Omental fat pad (tissue), 4 donors: ENCODE measurements around the gene TMEM176A. TPM values are rescaled to one million over a fixed set of nuclear protein-coding genes. Genes with fewer than 3 reads are reported as not detected.

ENCODE experiments used
- ATAC-seq: fragments of 150-250 bp; one replicate; pipeline ENCODE4 v1.9.1; 2016; ENCODE audit warnings: mild to moderate bottlenecking, moderate library complexity; ENCODE audit not compliant: low FRiP score
- DNase-seq: peaks from one replicate; pipeline ENCODE4 v3.0.0-alpha.2; 2019; ENCODE audit warnings: low spot score
- CTCF ChIP-seq, 3 donors: fragments of 450-650 bp; IDR thresholded peaks; one replicate each; pipeline ENCODE4 v1.5.1; 2016 to 2017; ENCODE audit warnings: antibody characterized with exemption in 3 of 3, mild to moderate bottlenecking in 3 of 3, moderate library complexity in 2 of 3
- total RNA-seq, 4 donors: library from RNA; depleted of rRNA; stranded (reverse); fragments of >200 nt; gene quantifications; one replicate each; pipeline ENCODE4 v1.1.0, GENCODE V29; 2016

Gene TMEM176A
- total RNA-seq, 4 donors from 2014 or later: 18.1 to 105 (median 48.6) TPM

GRCh38 chr7:150842018-150842417, 41.4 kb downstream of the TMEM176A start:
- ATAC-seq: no peak
- no peak for DNase-seq
- TF ChIP-seq CTCF (IDR thresholded peaks at IDR 0.05): no peak

DNA sequence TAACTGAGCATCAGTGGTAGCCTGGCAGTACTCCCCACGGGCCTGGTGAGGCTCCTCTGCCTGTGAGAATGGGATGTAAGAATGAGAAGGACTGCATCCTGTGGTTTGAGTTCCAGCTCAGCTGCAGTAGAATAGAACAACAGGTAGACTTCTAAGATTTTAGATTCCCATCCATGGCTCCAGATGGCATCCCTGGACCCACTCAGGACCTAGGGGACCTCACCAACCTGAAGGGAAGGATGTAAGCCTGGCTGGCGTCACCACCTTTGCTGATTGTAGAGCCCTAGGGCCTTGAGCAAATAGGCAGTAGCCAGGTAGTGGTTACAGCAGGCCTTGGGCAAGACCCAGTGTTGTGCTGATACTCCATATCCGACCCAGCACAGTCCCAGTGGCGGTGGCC, 42.1 kb downstream of the TMEM176A start:
- ATAC-seq (no peak), DNase-seq (no peak)
- no peak for TF ChIP-seq CTCF (IDR thresholded peaks at IDR 0.05)

DNA sequence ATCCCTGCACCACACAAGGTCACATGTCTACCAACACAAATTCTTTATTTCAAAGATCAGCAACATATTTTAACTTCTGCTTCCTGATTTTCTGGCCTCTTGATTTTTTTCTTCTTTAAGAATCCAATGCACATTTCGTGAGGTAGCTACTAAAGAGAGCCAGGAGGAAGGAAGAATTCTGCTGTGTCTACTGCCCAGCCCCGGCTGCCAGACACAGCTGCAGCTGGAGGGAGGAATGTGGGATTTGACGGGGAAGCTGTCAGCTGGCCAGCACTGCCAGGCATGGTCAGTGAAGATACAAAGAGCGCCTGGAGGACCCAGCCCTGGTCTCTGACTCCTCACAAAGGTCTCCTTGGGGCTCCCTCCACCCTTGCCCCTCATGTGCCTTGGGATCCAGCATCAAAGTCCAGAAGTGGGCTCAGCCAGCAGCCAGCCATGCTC, 44.9 kb downstream of the TMEM176A start:
- no peak for TF ChIP-seq CTCF (IDR thresholded peaks at IDR 0.05)
- DNase-seq: no peak
- no peak for ATAC-seq

DNA sequence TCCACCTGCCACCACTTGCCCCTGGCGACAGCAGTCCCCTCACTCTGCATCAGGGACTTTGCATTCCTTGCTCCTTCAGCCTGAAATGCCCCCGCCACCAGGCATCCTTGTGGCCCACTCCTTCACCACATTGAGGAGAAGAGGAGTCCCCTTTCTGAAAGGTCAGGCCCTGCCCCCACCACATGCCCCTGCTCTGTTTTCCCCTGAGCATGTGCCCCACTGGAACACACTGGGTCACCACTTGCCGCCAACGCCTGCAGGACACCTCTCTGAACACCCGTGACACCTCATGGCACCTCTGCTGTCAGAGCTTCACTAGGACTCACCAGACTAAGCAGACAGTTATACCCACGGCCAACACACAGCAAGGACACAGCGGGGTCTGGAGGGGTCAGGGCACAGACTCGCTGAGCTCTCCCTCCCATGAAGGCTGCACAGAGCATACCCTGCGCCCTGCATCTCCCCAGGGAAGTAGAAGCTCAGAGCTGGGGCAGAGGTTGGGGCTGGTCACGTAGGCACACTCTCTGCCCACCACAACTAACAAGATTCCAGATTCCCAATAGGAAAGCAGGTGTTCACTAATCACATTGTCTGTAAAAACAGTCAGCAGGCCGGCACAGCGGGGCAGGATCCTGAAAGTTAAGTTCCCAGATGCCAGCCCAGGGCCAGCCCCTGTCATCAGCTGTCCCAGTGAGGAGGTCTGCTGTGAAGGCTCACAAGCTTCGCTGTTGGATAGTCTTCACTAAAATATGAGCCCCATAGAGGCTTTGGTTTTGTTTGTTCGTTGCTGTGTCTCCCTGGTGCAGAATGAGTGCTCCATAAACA, 45.9 kb downstream of the TMEM176A start:
- DNase-seq (no peak), ATAC-seq (no peak)
- no peak for TF ChIP-seq CTCF (IDR thresholded peaks at IDR 0.05)

- no peak for TF ChIP-seq CTCF (IDR thresholded peaks at IDR 0.05)
- DNase-seq (no peak), ATAC-seq (no peak)
Observed at GRCh38 chr7:150847536-150847935, 47.0 kb downstream of the TMEM176A start.

DNA sequence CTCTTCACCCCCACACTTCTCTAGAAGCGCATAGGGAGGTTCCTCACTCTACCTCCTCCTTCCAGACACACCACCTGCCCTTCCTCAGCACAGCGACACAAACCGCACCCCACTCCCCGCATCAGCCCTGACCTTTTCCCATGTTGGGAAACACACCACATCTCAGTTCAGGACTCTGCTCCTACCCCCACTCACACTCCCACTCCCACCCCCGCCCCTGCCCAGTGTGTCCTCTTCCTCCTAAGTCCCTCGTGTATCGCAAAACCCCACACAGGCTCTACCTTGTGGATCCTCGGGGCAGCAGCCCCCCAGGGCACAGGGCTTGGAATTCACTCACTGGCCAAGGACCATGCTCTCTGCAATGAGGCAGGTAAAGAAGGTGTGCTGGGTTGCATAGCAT, 47.5 kb downstream of the TMEM176A start:
- ATAC-seq: no peak
- no peak for TF ChIP-seq CTCF (IDR thresholded peaks at IDR 0.05)
- no peak for DNase-seq

GRCh38 chr7:150848561-150849115, 48.1 kb downstream of the TMEM176A start:
- DNase-seq: no peak
- TF ChIP-seq CTCF (IDR thresholded peaks at IDR 0.05): no peak
- no peak for ATAC-seq
